Neural cell (in vitro differentiated cells): ENCODE results near the gene GPR65. TPM values are rescaled to one million over a fixed set of nuclear protein-coding genes. Genes with fewer than 3 reads are reported as not detected.

Experiments used
- H2AFZ ChIP-seq: fragments of 200-600, 300-800 bp; sonication (generic), shearing (Covaris generic); 2 replicates; pipeline ENCODE4 v1.6.0; 2014; ENCODE audit warnings: low read depth, mild to moderate bottlenecking, antibody characterized with exemption, low read length, moderate library complexity
- H3F3A ChIP-seq: fragments of 200-600 bp; shearing (Covaris generic); 2 replicates; pipeline ENCODE4 v1.6.1; 2016; ENCODE audit warnings: mild to moderate bottlenecking, moderate library complexity, mixed read lengths, antibody characterized with exemption, low read length; ENCODE audit not compliant: insufficient read depth, poor library complexity, severe bottlenecking
- H3K27ac ChIP-seq: fragments of 200-600, 300-800 bp; sonication (generic), shearing (Covaris generic); 2 replicates; pipeline ENCODE4 v1.5.1; 2014; ENCODE audit warnings: mild to moderate bottlenecking, low read length, moderate library complexity
- H3K27me3 ChIP-seq: fragments of 300-800, 200-600 bp; sonication (generic), shearing (Covaris generic); 2 replicates; pipeline ENCODE4 v1.6.0; 2014; ENCODE audit warnings: mild to moderate bottlenecking, low read depth, low read length, moderate library complexity; ENCODE audit not compliant: insufficient read depth
- H3K36me3 ChIP-seq: fragments of 300-800, 200-600 bp; sonication (generic), shearing (Covaris generic); 2 replicates; pipeline ENCODE4 v1.5.1; 2014; ENCODE audit warnings: mild to moderate bottlenecking, antibody characterized with exemption, low read length, moderate library complexity; ENCODE audit not compliant: insufficient read depth
- H3K4me2 ChIP-seq: fragments of 300-800, 200-600 bp; sonication (generic), shearing (Covaris generic); 2 replicates; pipeline ENCODE4 v1.6.0; 2014; ENCODE audit warnings: mild to moderate bottlenecking, low read length
- H3K4me3 ChIP-seq: fragments of 300-800, 200-600 bp; sonication (generic), shearing (Covaris generic); 2 replicates; pipeline ENCODE4 v1.5.1; 2014; ENCODE audit warnings: mild to moderate bottlenecking, low read length, moderate library complexity
- H3K79me2 ChIP-seq: fragments of 200-600 bp; shearing (Covaris generic); replicated peaks from 2 replicates; pipeline ENCODE4 v1.6.0; 2014; ENCODE audit warnings: mild to moderate bottlenecking, low read length, moderate library complexity; ENCODE audit not compliant: insufficient read depth
- H3K9ac ChIP-seq: fragments of 300-800, 200-600 bp; sonication (generic), shearing (Covaris generic); 2 replicates; pipeline ENCODE4 v1.6.1; 2016; ENCODE audit warnings: mild to moderate bottlenecking, low read length, mixed read lengths
- H3K9me2 ChIP-seq: fragments of 200-600 bp; shearing (Covaris generic); 2 replicates; pipeline ENCODE4 v1.6.1; 2016; ENCODE audit warnings: mild to moderate bottlenecking, low read length, mixed read lengths; ENCODE audit not compliant: insufficient read depth
- H3K9me3 ChIP-seq: fragments of 200-600, 300-800 bp; sonication (generic), shearing (Covaris generic); 2 replicates; pipeline ENCODE4 v1.6.1; 2016; ENCODE audit warnings: mild to moderate bottlenecking, mixed run types, low read length, moderate library complexity, mixed read lengths
- H4K20me1 ChIP-seq: fragments of 200-600 bp; shearing (Covaris generic); 2 replicates; pipeline ENCODE4 v1.6.1; 2016; ENCODE audit warnings: mild to moderate bottlenecking, mixed run types; ENCODE audit not compliant: insufficient read depth
- EP300 ChIP-seq: fragments of 450-650 bp; conservative IDR thresholded peaks from 2 replicates; pipeline ENCODE4 v1.6.1; 2014; ENCODE audit warnings: antibody characterized with exemption, mild to moderate bottlenecking, moderate library complexity; ENCODE audit not compliant: poor library complexity, severe bottlenecking
- EZH2 ChIP-seq: fragments of 200-600, 300-800 bp; shearing (Covaris generic), sonication (generic); IDR thresholded peaks from 2 replicates; pipeline ENCODE4 v1.6.1; 2014; ENCODE audit warnings: antibody characterized with exemption, low read length, borderline replicate concordance, mild to moderate bottlenecking; ENCODE audit not compliant: insufficient read depth, poor library complexity, severe bottlenecking
- MXI1 ChIP-seq: fragments of 450-650 bp; conservative IDR thresholded peaks from 2 replicates; pipeline ENCODE4 v1.6.1; 2014; ENCODE audit warnings: antibody characterized with exemption, mild to moderate bottlenecking; ENCODE audit not compliant: poor library complexity, severe bottlenecking
- POLR2AphosphoS5 ChIP-seq: IDR thresholded peaks from 2 replicates; pipeline ENCODE4 v1.6.1; 2012
- RAD21 ChIP-seq: fragments of 450-650 bp; conservative IDR thresholded peaks from 2 replicates; pipeline ENCODE4 v1.6.1; 2014; ENCODE audit warnings: antibody characterized with exemption, mild to moderate bottlenecking, moderate library complexity
- SMC3 ChIP-seq: fragments of 450-650 bp; conservative IDR thresholded peaks from 2 replicates; pipeline ENCODE4 v1.6.1; 2014; ENCODE audit warnings: antibody characterized with exemption, mild to moderate bottlenecking, moderate library complexity; ENCODE audit not compliant: poor library complexity
- TAF1 ChIP-seq: IDR thresholded peaks from 2 replicates; pipeline ENCODE4 v1.6.1; 2012; ENCODE audit warnings: low read depth
- polyA plus RNA-seq: library from polyadenylated mRNA; depleted of rRNA; stranded (reverse); fragments of >200 nt; gene quantifications from 2 replicates; pipeline ENCODE4 v1.2.3, GENCODE V29; 2014
- TF ChIP-seq, protein P1 (sequence below): IDR thresholded peaks from 2 replicates; pipeline ENCODE4 v1.6.1; 2012; ENCODE audit warnings: borderline replicate concordance
- TF ChIP-seq, protein P2 (sequence below): fragments of 450-650 bp; IDR thresholded peaks from 2 replicates; pipeline ENCODE4 v1.5.1; 2014; ENCODE audit warnings: antibody characterized with exemption, mild to moderate bottlenecking, moderate library complexity; ENCODE audit not compliant: poor library complexity, severe bottlenecking

Gene GPR65
- polyA plus RNA-seq, 1 donor from 2014 or later = not detected

DNA sequence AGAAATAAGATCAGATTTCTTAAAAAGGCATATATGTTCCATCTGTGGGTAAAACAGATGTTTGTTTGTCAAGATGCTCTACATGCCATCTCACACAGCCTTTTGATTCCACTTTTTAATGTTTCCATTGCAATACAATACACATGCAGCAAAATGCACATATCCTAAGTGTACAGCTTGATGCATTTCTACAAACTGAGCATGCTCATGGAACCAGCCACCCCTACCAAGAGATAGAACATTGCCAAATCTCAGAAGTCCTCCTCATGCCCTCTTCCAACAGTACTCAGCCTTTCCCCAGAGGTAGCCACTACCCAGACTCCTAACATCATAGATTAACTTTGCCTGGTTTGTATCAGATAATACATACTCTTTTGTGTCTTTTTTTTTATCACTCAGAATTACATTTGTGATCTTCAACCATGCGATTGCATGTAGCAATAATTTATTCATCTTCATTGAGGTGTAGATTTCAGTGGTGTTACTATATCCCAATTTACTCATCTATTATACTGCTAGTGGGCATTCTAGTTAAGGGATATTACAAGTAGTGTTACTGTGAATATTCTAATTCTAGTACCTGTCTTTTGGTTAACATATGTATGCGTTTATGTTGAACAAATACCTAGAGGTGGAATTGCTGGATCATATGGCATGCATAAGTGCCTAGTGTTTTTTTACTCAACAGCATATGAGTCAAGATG, 3.3 kb downstream of the GPR65 start:
- TF ChIP-seq, protein P1, sequence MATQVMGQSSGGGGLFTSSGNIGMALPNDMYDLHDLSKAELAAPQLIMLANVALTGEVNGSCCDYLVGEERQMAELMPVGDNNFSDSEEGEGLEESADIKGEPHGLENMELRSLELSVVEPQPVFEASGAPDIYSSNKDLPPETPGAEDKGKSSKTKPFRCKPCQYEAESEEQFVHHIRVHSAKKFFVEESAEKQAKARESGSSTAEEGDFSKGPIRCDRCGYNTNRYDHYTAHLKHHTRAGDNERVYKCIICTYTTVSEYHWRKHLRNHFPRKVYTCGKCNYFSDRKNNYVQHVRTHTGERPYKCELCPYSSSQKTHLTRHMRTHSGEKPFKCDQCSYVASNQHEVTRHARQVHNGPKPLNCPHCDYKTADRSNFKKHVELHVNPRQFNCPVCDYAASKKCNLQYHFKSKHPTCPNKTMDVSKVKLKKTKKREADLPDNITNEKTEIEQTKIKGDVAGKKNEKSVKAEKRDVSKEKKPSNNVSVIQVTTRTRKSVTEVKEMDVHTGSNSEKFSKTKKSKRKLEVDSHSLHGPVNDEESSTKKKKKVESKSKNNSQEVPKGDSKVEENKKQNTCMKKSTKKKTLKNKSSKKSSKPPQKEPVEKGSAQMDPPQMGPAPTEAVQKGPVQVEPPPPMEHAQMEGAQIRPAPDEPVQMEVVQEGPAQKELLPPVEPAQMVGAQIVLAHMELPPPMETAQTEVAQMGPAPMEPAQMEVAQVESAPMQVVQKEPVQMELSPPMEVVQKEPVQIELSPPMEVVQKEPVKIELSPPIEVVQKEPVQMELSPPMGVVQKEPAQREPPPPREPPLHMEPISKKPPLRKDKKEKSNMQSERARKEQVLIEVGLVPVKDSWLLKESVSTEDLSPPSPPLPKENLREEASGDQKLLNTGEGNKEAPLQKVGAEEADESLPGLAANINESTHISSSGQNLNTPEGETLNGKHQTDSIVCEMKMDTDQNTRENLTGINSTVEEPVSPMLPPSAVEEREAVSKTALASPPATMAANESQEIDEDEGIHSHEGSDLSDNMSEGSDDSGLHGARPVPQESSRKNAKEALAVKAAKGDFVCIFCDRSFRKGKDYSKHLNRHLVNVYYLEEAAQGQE = no peak
- TF ChIP-seq TAF1 (no peak), RAD21 (no peak), EZH2 (no peak), MXI1 (no peak), POLR2AphosphoS5 (no peak), SMC3 (no peak), EP300 (no peak)
- TF ChIP-seq, protein P2, sequence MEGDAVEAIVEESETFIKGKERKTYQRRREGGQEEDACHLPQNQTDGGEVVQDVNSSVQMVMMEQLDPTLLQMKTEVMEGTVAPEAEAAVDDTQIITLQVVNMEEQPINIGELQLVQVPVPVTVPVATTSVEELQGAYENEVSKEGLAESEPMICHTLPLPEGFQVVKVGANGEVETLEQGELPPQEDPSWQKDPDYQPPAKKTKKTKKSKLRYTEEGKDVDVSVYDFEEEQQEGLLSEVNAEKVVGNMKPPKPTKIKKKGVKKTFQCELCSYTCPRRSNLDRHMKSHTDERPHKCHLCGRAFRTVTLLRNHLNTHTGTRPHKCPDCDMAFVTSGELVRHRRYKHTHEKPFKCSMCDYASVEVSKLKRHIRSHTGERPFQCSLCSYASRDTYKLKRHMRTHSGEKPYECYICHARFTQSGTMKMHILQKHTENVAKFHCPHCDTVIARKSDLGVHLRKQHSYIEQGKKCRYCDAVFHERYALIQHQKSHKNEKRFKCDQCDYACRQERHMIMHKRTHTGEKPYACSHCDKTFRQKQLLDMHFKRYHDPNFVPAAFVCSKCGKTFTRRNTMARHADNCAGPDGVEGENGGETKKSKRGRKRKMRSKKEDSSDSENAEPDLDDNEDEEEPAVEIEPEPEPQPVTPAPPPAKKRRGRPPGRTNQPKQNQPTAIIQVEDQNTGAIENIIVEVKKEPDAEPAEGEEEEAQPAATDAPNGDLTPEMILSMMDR = no peak
- no peak overlapping the region for H3K4me2 ChIP-seq
- no peak overlapping the region for H2AFZ ChIP-seq

GRCh38 chr14:88009486-88009885, 4.6 kb downstream of the GPR65 start:
- Histone ChIP-seq H3K9me3 (no peaks in the 10 kb centered on the region), H3K79me2 (no peaks in the 10 kb centered on the region), H2AFZ (no peak overlapping the region), H3F3A (no peaks in the 10 kb centered on the region), H3K4me2 (no peak overlapping the region), H3K36me3 (no peaks in the 10 kb centered on the region), H3K9me2 (no peaks in the 10 kb centered on the region), H3K27ac (no peak overlapping the region), H3K9ac (no peak overlapping the region), H4K20me1 (no peaks in the 10 kb centered on the region), H3K27me3 (no peaks in the 10 kb centered on the region), H3K4me3 (no peak overlapping the region)
- TF ChIP-seq SMC3 (no peak), RAD21 (no peak), EP300 (no peak), MXI1 (no peak)
- TF ChIP-seq, protein P1 = no peak

More for the DNA sequence above, 3.3 kb downstream of the GPR65 start:
- H3K27me3 ChIP-seq = no peaks in the 10 kb centered on the region
- H3K9ac ChIP-seq = no peak overlapping the region
- no peaks in the 10 kb centered on the region for H3K9me3 ChIP-seq
- H3K4me3 ChIP-seq = no peak overlapping the region
- no peaks in the 10 kb centered on the region for H4K20me1 ChIP-seq
- H3F3A ChIP-seq = no peaks in the 10 kb centered on the region
- no peaks in the 10 kb centered on the region for H3K79me2 ChIP-seq
- H3K9me2 ChIP-seq = no peaks in the 10 kb centered on the region
- H3K27ac ChIP-seq = no peak overlapping the region
- no peaks in the 10 kb centered on the region for H3K36me3 ChIP-seq
